ENCODE measurements around the gene RPL27A. TPM values are rescaled to one million over a fixed set of nuclear protein-coding genes. Genes with fewer than 3 reads are reported as not detected.

The RPL27A gene
- total RNA-seq, 1 donor from 2014 or later: 1,281 TPM

DNA sequence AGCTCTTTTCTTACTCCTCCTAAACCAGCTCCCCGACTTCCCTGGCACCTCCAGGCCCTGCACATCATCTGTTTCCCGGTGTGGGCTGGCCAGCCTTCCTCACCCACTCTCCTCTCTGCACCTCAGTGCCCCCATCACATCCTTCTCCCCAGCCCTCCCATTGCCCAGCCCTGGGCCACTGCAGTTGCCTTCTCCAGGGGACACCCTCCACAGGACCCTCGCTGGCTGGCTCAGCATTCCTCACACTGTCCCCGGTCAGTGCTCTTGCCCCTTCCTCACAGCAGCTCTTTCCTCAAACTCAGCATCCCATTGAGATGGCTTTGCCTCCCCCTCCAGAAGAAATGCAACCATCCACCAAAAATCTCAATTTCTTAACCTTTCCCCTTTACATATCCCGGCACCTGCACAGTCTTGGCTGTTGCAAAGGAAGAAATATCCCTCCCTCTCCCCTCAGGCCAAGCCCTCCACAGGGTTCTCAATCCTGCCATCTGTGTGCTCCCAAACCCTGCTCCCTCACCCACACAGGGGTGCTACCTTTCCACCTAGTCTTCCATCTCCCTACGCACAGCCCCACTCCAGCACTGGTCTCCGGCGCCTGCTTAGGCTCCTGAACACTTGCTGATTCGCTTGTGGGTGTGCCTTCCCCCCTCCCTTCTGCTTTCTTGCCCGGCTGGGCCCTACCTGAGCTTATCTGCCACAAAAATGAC, 19.5 kb downstream of the RPL27A start:
- DNase-seq (ENCODE audit: low read depth): no peak
- peaks cover 2% of the 10 kb centered on the region for H3K36me3 ChIP-seq (ENCODE audit: control insufficient read depth, insufficient read depth, low read length)
- no peaks in the 10 kb centered on the region for H3K27me3 ChIP-seq (ENCODE audit: control insufficient read depth, insufficient read depth, low read length)
- TF ChIP-seq, protein P1, sequence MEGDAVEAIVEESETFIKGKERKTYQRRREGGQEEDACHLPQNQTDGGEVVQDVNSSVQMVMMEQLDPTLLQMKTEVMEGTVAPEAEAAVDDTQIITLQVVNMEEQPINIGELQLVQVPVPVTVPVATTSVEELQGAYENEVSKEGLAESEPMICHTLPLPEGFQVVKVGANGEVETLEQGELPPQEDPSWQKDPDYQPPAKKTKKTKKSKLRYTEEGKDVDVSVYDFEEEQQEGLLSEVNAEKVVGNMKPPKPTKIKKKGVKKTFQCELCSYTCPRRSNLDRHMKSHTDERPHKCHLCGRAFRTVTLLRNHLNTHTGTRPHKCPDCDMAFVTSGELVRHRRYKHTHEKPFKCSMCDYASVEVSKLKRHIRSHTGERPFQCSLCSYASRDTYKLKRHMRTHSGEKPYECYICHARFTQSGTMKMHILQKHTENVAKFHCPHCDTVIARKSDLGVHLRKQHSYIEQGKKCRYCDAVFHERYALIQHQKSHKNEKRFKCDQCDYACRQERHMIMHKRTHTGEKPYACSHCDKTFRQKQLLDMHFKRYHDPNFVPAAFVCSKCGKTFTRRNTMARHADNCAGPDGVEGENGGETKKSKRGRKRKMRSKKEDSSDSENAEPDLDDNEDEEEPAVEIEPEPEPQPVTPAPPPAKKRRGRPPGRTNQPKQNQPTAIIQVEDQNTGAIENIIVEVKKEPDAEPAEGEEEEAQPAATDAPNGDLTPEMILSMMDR (IDR thresholded peaks at IDR 0.05; ENCODE audit: insufficient read depth, low read length, poor library complexity, severe bottlenecking): no peak
- no peak overlapping the region for H3K4me3 ChIP-seq (ENCODE audit: low read depth, low read length)

DNA sequence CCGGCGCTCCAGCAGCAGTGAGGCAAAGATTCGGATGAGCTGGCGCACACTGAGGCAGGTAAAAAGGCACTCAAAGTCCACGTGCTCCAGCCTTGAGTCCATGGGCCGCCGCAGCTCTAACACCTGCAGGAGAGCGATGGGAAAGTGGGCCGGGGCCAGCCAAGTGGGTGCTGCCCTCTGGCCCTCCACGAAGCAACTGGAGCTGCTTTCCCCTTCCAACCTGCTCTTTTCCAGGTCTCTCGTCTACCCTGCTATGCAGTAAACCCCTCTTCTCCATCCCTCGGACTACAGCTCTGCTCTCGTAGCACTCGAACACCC, 20.0 kb downstream of the RPL27A start:
- Histone ChIP-seq H3K4me3 (ENCODE audit: low read depth, low read length) (no peak overlapping the region), H3K27me3 (ENCODE audit: control insufficient read depth, insufficient read depth, low read length) (no peaks in the 10 kb centered on the region), H3K36me3 (ENCODE audit: control insufficient read depth, insufficient read depth, low read length) (peaks cover 2% of the 10 kb centered on the region)
- TF ChIP-seq, protein P1 (IDR thresholded peaks at IDR 0.05; ENCODE audit: insufficient read depth, low read length, poor library complexity, severe bottlenecking): no peak
- DNase-seq (ENCODE audit: low read depth): no peak

DNA sequence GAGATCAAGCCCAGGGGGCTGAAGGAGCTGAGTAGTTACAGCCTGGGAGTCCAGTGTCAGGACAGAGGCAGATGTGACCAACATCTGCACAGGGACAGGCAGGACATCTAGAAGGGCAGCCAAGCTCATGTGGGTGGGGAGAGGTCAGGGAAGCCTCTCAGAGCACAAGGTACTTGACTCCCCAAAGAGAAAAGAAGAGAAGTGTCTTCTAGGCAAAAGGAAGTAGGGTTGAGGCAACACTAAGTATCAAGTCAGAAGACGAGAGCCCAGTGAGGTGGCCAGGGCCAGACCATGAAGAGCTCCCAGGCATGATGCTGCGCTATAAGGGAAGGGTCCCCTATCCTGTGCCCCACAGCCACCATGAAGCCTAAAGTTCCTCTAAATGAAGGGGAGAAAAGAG, 21.5 kb downstream of the RPL27A start:
- TF ChIP-seq, protein P1 (IDR thresholded peaks at IDR 0.05; ENCODE audit: insufficient read depth, low read length, poor library complexity, severe bottlenecking): no peak

DNA sequence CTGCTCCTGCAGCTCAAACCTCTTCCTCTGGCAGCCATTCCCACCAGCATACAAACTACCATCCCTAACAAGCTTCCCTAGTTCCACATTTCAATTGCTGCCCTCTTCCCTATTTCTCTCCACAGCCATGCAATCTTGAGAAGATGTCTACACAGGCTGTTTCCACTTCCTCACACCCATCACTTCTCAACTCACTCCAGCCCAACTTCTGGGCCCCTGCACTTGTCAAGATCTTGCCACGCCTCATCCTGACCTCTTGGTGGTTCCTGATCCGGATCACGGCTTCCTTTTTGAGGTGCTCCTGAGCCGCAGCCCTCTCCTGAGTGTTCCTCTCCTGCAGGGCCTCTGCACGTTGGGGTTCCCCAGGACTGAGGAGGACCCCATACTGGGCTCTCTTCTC, 22.6 kb downstream of the RPL27A start:
- no peak for DNase-seq (ENCODE audit: low read depth)
- TF ChIP-seq, protein P1 (IDR thresholded peaks at IDR 0.05; ENCODE audit: insufficient read depth, low read length, poor library complexity, severe bottlenecking): no peak

More for the DNA sequence above, 21.5 kb downstream of the RPL27A start:
- no peak for DNase-seq (ENCODE audit: low read depth)
- Histone ChIP-seq H3K4me3 (ENCODE audit: low read depth, low read length) (no peak overlapping the region), H3K27me3 (ENCODE audit: control insufficient read depth, insufficient read depth, low read length) (no peaks in the 10 kb centered on the region), H3K36me3 (ENCODE audit: control insufficient read depth, insufficient read depth, low read length) (peaks cover 1% of the 10 kb centered on the region)

DNA sequence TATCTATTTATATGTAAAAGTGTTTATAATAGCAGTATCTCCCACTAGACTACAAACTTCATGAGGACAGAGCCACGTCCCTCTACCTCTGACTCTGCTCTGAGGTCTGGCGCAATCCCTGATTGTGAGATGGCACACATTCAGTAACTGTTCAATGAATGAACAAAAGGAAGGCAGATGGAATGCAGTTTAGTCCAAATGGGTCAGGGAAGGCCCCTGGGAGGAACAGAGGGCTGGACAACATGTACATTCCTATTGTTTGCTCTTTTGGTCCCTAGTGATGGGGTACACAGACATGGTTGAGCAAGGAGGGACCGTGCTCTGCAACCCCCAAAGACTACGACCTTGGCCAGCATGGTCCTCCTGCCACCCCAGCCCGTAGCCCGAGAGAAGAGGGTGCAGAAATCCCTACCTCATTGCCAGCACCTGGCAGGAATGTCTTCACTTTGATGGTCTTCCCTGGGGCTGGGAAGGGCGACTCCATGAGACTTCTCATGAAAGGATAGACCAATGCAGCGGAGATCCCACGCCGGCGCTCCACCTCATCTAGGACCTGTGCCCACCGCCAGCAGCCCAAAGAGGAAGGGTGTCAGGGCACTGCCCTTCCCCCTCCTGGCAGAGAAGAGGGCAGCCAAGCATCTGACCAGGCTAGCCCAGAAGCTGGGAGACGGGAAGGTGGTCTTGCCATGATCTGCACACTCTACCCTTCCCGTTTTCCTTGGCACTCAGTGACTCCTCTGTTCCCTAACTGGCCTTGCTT, 24.3 kb downstream of the RPL27A start:
- TF ChIP-seq, protein P1 (IDR thresholded peaks at IDR 0.05; ENCODE audit: insufficient read depth, low read length, poor library complexity, severe bottlenecking): no peak
- Histone ChIP-seq H3K27me3 (ENCODE audit: control insufficient read depth, insufficient read depth, low read length) (no peaks in the 10 kb centered on the region), H3K4me3 (ENCODE audit: low read depth, low read length) (no peak overlapping the region), H3K36me3 (ENCODE audit: control insufficient read depth, insufficient read depth, low read length) (no peaks in the 10 kb centered on the region)
- no peak for DNase-seq (ENCODE audit: low read depth)

More for the DNA sequence above, 22.6 kb downstream of the RPL27A start:
- no peak overlapping the region for H3K4me3 ChIP-seq (ENCODE audit: low read depth, low read length)
- H3K36me3 ChIP-seq (ENCODE audit: control insufficient read depth, insufficient read depth, low read length): no peaks in the 10 kb centered on the region
- H3K27me3 ChIP-seq (ENCODE audit: control insufficient read depth, insufficient read depth, low read length): no peaks in the 10 kb centered on the region

Data from kidney epithelial cell (primary cell).